RPMI7951 (cell line): ENCODE data around the gene SCN5A. TPM values are rescaled to one million over a fixed set of nuclear protein-coding genes. Genes with fewer than 3 reads are reported as not detected.

Experiments
- DNase-seq: peaks from one replicate; pipeline ENCODE4 v3.0.0-alpha.2; 2012; ENCODE audit warnings: low read depth
- total RNA-seq: library from RNA; depleted of rRNA; stranded (reverse); fragments of >200 nt; shearing (Covaris generic); gene quantifications from 2 replicates; pipeline ENCODE4 v1.2.3, GENCODE V29; 2014

Gene SCN5A
- total RNA-seq, 1 experiment from 2014 or later, result under 0.01 TPM

- DNase-seq, result peak; percentile 64
Observed at GRCh38 chr3:38542401-38543298, 106.8 kb downstream of the SCN5A start.

GRCh38 chr3:38541806-38542205 is 107.7 kb downstream of the SCN5A start:
- peak; percentile 28 for DNase-seq

- no peak for DNase-seq
Observed at GRCh38 chr3:38538773-38539353, 110.6 kb downstream of the SCN5A start.

- DNase-seq, result no peak
Observed at GRCh38 chr3:38536671-38537070, 112.8 kb downstream of the SCN5A start.

GRCh38 chr3:38534604-38535003 is 114.9 kb downstream of the SCN5A start:
- no peak for DNase-seq

- DNase-seq, result no peak
Observed at GRCh38 chr3:38534180-38534579, 115.3 kb downstream of the SCN5A start.

GRCh38 chr3:38533285-38533976 is 116.1 kb downstream of the SCN5A start:
- no peak for DNase-seq

- DNase-seq, result no peak
Observed at GRCh38 chr3:38532529-38532928, 117.0 kb downstream of the SCN5A start.

GRCh38 chr3:38528457-38528856 is 121.0 kb downstream of the SCN5A start:
- DNase-seq, result peak; percentile 31

GRCh38 chr3:38526792-38527191 is 122.7 kb downstream of the SCN5A start:
- no peak for DNase-seq

GRCh38 chr3:38524141-38524739 is 125.2 kb downstream of the SCN5A start:
- no peak for DNase-seq

- no peak for DNase-seq
Observed at GRCh38 chr3:38522002-38522401, 127.5 kb downstream of the SCN5A start.

- DNase-seq, result peak; percentile 62
Observed at GRCh38 chr3:38521391-38521987, 128.0 kb downstream of the SCN5A start.

- no peak for DNase-seq
Observed at GRCh38 chr3:38519651-38520050, 129.8 kb downstream of the SCN5A start.

GRCh38 chr3:38519000-38519399 is 130.5 kb downstream of the SCN5A start:
- peak; percentile 31 for DNase-seq

- DNase-seq, result no peak
Observed at GRCh38 chr3:38516669-38517068, 132.8 kb downstream of the SCN5A start.

- DNase-seq, result no peak
Observed at GRCh38 chr3:38515367-38515766, 134.1 kb downstream of the SCN5A start.

GRCh38 chr3:38511546-38511945 is 137.9 kb downstream of the SCN5A start:
- no peak for DNase-seq

GRCh38 chr3:38510631-38511030 is 138.9 kb downstream of the SCN5A start:
- DNase-seq, result no peak

- no peak for DNase-seq
Observed at GRCh38 chr3:38509732-38510131, 139.8 kb downstream of the SCN5A start.

GRCh38 chr3:38507120-38507519 is 142.4 kb downstream of the SCN5A start:
- DNase-seq, result no peak
